Measurements from ENCODE around the gene CENPP.

- no peak for TF ChIP-seq CTCF (conservative IDR thresholded peaks at IDR 0.05; ENCODE audit: low read depth, low read length)
- no peak for TF ChIP-seq EZH2 (IDR thresholded peaks at IDR 0.05; ENCODE audit: low read length, unreplicated experiment)
These were observed 183.3 kb downstream of the CENPP start for GRCh38 chr9:92509050-92509449.

All from PC-3 (cell line).